GM23248 (cell line): ENCODE data around the gene IRF2BP1. TPM values are rescaled to one million over a fixed set of nuclear protein-coding genes. Genes with fewer than 3 reads are reported as not detected.

Experiments used
- DNase-seq: peaks from one replicate; pipeline ENCODE4 v3.0.0-alpha.2; 2015
- H2AFZ ChIP-seq: fragments of 200-600 bp; sonication (generic); 2 replicates; pipeline ENCODE4 v1.6.1; 2016; ENCODE audit warnings: antibody characterized with exemption
- H3F3A ChIP-seq: fragments of 200-600 bp; sonication (generic); 2 replicates; pipeline ENCODE4 v1.6.1; 2016; ENCODE audit warnings: mild to moderate bottlenecking, antibody characterized with exemption, mixed run types; ENCODE audit not compliant: insufficient read depth
- H3K27ac ChIP-seq: fragments of 200-600 bp; sonication (generic); 2 replicates; pipeline ENCODE4 v1.5.1; 2016; ENCODE audit warnings: mild to moderate bottlenecking
- H3K27me3 ChIP-seq: fragments of 200-600 bp; sonication (generic); replicated peaks from 2 replicates; pipeline ENCODE4 v1.6.1; 2016; ENCODE audit warnings: mild to moderate bottlenecking; ENCODE audit not compliant: insufficient read depth
- H3K36me3 ChIP-seq: fragments of 200-600 bp; sonication (generic); 2 replicates; pipeline ENCODE4 v1.6.1; 2016; ENCODE audit warnings: low read depth, mild to moderate bottlenecking
- H3K4me1 ChIP-seq: fragments of 200-600 bp; sonication (generic); 2 replicates; pipeline ENCODE4 v1.6.1; 2016; ENCODE audit warnings: mild to moderate bottlenecking; ENCODE audit not compliant: insufficient read depth
- H3K4me2 ChIP-seq: fragments of 200-600 bp; sonication (generic); one replicate; pipeline ENCODE4 v1.6.1; 2016; ENCODE audit warnings: mild to moderate bottlenecking; ENCODE audit not compliant: unreplicated experiment
- H3K4me3 ChIP-seq: fragments of 200-600 bp; sonication (generic); 2 replicates; pipeline ENCODE4 v1.5.1; 2016; ENCODE audit warnings: mild to moderate bottlenecking
- H3K79me2 ChIP-seq: fragments of 200-600 bp; sonication (generic); 2 replicates; pipeline ENCODE4 v1.6.1; 2016; ENCODE audit warnings: mild to moderate bottlenecking; ENCODE audit not compliant: insufficient read depth
- H3K9ac ChIP-seq: fragments of 200-600 bp; sonication (generic); 2 replicates; pipeline ENCODE4 v1.6.1; 2016; ENCODE audit warnings: mild to moderate bottlenecking
- H3K9me2 ChIP-seq: fragments of 200-600 bp; sonication (generic); 2 replicates; pipeline ENCODE4 v1.6.1; 2016; ENCODE audit warnings: mixed run types, mild to moderate bottlenecking, moderate library complexity; ENCODE audit not compliant: insufficient read depth
- H3K9me3 ChIP-seq: fragments of 200-600 bp; sonication (generic); one replicate; pipeline ENCODE4 v1.6.1; 2017; ENCODE audit warnings: low read depth
- H4K20me1 ChIP-seq: fragments of 200-600 bp; sonication (generic); 2 replicates; pipeline ENCODE4 v1.6.0; 2016; ENCODE audit not compliant: insufficient read depth
- EZH2 ChIP-seq: fragments of 200-600 bp; sonication (generic); IDR thresholded peaks from 2 replicates; pipeline ENCODE4 v1.6.1; 2018; ENCODE audit warnings: antibody characterized with exemption, mild to moderate bottlenecking; ENCODE audit not compliant: insufficient read depth, poor library complexity, severe bottlenecking
- EZH2phosphoT487 ChIP-seq: fragments of 200-600 bp; sonication (generic); IDR thresholded peaks from 2 replicates; pipeline ENCODE4 v1.6.1; 2018; ENCODE audit warnings: antibody characterized with exemption, moderate library complexity, mild to moderate bottlenecking, low read depth; ENCODE audit not compliant: insufficient read depth
- WGBS, 2 experiments: methylation state at CpG; one replicate each; pipeline ENCODE4 v1.1.6; 2015 to 2017; ENCODE audit warnings: low lambda C conversion rate in 2 of 2, low coverage in 1 of 2; ENCODE audit errors: missing lambda C conversion rate in 2 of 2; 5-methylcytosine and 5-hydroxymethylcytosine counted together
- in situ Hi-C: fragments of 300-500 bp; cut with MboI; formaldehyde crosslinking; loops from 2 replicates; pipeline ENCODE4 v1.15.0; 2020
- polyA plus RNA-seq: library from polyadenylated mRNA; unstranded; fragments of >200 nt; fragmentation: Nextera tagmentation; extraction: Ambion mirVana; gene quantifications from 2 replicates; pipeline ENCODE4 v1.2.1, GENCODE V29; 2016
- total RNA-seq: library from RNA; depleted of rRNA; stranded (reverse); fragments of >200 nt; shearing (Covaris generic); gene quantifications from 2 replicates; pipeline ENCODE4 v1.2.3, GENCODE V29; 2014

Gene IRF2BP1
- total and polyA plus RNA-seq, 2 experiments from 2014 or later: 8.6 to 53.8 TPM

DNA sequence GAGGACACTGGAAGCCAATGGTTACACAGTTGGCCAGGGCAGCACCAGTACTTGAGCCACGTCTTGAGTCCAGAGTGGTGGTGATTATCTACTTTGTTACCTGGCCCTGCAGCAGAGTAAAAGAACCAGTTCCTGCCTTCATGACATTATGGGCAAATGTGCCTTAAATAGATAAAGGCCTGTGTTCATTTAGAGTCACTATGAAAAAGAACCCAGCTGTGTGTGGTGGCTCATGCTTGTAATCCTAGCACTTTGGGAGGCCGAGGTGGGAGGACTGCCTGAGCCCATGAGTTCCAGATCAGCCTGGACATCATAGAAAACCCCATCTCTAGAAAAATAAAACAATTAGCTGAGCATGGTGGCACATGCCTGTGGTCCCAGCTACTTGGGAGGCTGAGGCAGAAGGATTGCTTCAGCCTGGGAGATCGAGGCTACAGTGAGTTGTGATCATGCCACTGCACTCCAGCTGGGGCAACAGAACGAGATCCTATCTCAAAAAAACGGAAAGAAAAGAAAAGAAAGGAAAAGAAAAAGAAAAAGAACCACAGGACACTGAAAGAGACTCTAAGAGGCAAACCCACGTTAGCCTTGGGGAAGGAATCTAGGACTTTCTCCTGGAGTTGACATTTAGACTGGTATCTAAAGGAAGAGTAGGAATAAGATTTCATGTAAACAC is 3.4 kb upstream of the IRF2BP1 start:
- no peak for DNase-seq
- no peak overlapping the region for H3K27ac ChIP-seq
- H3K4me2 ChIP-seq: no peak overlapping the region
- H3K4me3 ChIP-seq: no peak overlapping the region
- H3K9me3 ChIP-seq: no peaks in the 10 kb centered on the region
- H3K79me2 ChIP-seq: peaks cover 13% of the 10 kb centered on the region
- H3K4me1 ChIP-seq: peaks cover 4% of the 10 kb centered on the region; the same call in 1 of the 2 replicates
- TF ChIP-seq EZH2phosphoT487 (no peak), EZH2 (no peak)
- H3K36me3 ChIP-seq: no peaks in the 10 kb centered on the region
- H2AFZ ChIP-seq: no peak overlapping the region
- WGBS, 2 experiments: 56 to 57% methylated on average over 5 to 6 of the region's 6 CpGs
- no peaks in the 10 kb centered on the region for H3K27me3 ChIP-seq
- peaks cover 5% of the 10 kb centered on the region; the same call in 1 of the 2 replicates for H3F3A ChIP-seq
- H4K20me1 ChIP-seq: no peaks in the 10 kb centered on the region
- H3K9ac ChIP-seq: no peak overlapping the region
- in situ Hi-C loops: no loop called here
- H3K9me2 ChIP-seq: no peaks in the 10 kb centered on the region

DNA sequence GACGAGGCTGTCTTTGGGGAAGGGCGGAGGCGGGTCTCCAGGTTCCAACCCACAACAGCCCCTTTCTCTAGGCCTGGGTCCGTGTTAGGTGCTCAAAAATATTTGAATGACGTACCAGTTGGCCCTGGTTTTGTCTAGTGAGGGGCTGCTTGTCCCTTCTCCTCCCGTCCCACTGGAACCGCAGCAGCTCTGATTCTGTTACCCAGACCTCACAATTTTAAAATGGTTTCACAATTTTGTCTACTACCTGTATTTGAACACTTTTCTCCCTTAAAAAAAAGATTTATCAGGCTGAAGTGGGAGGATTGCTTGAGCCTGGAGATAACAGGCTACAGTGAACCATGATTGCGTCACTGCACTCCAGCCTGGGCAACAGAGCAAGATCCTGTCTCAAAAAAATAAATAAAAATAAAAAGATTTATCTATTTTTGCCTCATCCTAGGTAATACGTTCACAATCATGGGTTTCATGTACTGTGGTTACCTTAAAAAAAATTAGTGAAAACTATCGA is 1.3 kb upstream of the IRF2BP1 start:
- Histone ChIP-seq H4K20me1 (no peaks in the 10 kb centered on the region), H3K4me1 (peaks cover 4% of the 10 kb centered on the region), H3K27me3 (no peaks in the 10 kb centered on the region), H3K9ac (peak overlapping the region; percentile 92), H3K9me3 (no peaks in the 10 kb centered on the region), H3K9me2 (no peaks in the 10 kb centered on the region), H3K4me2 (peak overlapping the region; percentile 83), H3K36me3 (no peaks in the 10 kb centered on the region), H3K79me2 (peaks cover 21% of the 10 kb centered on the region), H3K27ac (peak overlapping the region; percentile 79), H3F3A (peaks cover 5% of the 10 kb centered on the region; the same call in 1 of the 2 replicates), H3K4me3 (peak overlapping the region; percentile 89), H2AFZ (peak overlapping the region; percentile 88)
- WGBS, 2 experiments: 42 to 48% methylated on average over 10 of the region's 10 CpGs
- no peak for DNase-seq
- TF ChIP-seq EZH2phosphoT487: no peak
- no peak for TF ChIP-seq EZH2
- in situ Hi-C loops: no loop called here

DNA sequence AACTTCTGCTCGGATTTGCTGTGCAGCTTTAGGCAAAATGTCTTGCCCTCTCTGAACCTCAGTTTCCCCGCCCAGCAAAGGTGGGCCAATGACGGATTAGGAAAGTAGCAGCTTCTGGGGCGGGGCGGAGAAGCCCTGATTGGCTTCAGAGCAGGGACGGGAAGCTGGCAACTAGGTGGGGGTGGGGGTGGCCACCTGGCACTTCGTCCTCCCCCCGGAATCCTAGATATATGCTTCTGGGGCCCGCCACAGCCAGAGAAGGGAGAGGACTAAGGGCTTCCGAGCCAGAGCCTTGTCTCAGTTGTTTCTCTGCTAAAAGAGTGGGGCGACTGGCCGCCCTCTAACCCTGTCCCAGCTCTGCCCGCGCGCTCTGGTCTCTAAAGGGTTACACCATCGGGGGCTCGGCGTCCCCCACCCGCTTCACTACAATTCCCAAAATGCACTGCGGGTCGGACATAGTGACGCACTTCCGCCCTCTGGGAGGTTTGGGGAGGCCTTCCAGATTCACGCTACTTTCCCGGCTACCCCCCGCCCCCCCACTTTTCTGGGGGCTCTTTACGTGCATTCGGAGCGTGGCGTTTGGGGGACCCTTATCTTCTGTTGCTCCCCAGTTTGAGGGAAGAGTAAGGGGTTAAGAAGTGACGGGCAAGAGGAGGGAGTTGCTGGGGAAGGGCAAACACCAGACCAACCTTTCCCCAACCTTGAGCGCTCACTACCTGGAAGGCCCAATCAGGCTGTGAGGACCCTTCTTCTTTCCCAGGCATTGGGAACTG is 672 bp upstream of the IRF2BP1 start:
- whole genome bisulfite sequencing, 2 experiments: 1% methylated on average over 22 to 32 of the region's 32 CpGs
- TF ChIP-seq EZH2: no peak
- no peak for TF ChIP-seq EZH2phosphoT487
- Histone ChIP-seq H4K20me1 (no peaks in the 10 kb centered on the region), H3K4me2 (peak overlapping the region; percentile 83), H3K9me2 (no peaks in the 10 kb centered on the region), H3K27ac (peak overlapping the region; percentile 79), H2AFZ (peak overlapping the region; percentile 88), H3K9ac (peak overlapping the region; percentile 92), H3K4me3 (peak overlapping the region; percentile 89), H3K36me3 (no peaks in the 10 kb centered on the region), H3K27me3 (no peaks in the 10 kb centered on the region), H3K9me3 (no peaks in the 10 kb centered on the region), H3K79me2 (peaks cover 21% of the 10 kb centered on the region), H3K4me1 (peaks cover 4% of the 10 kb centered on the region), H3F3A (peaks cover 5% of the 10 kb centered on the region)
- DNase-seq: peak; percentile 98
- in situ Hi-C loops: no loop called here

DNA sequence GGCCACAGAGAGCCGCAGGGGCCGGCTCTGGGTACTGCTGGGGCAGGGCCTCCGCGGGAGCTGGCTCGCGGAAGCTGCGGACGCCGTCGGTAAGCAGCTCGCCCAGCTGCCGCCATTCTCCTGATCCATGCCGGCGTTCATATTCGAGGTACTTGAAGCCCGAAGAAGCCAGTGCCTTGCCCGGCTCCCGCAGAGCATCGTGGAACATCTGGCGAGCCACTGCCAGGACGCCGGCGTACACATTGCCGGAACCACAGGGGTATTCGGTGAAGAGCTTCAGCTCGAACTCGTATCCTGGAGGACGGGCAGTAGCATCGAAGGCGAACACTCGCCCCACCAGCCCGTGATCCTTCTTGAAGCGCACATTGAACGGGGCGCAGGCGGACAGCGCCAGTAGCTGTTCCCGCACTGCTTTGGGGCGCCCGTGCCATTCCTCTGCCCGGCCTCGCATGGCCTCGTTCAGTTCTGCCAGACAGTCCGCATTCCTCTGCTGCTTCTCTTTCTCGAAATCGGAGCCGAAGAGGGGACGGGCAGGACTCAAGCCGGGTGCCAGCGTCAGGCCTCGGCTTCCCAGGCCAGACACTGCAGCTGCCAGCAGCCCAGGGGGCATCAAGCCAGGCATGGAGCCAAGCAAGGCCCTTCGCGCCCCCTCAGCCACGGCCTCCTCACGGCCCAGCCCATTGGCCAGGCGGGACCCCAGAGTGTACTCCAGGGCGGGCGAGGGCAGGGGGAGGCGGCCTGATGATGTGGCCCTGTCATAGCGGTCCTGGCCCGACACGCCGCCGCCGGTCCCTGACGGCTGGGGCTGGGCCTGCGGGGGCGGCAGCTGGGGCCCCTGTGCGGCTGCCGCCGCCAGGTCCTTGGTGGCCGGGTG is 1.0 kb downstream of the IRF2BP1 start:
- Histone ChIP-seq H4K20me1 (no peaks in the 10 kb centered on the region), H3K36me3 (no peaks in the 10 kb centered on the region), H3K9ac (peak overlapping the region; percentile 92), H3K9me3 (no peaks in the 10 kb centered on the region), H3K9me2 (no peaks in the 10 kb centered on the region), H3K27me3 (no peaks in the 10 kb centered on the region), H3K4me1 (peaks cover 4% of the 10 kb centered on the region), H3K4me3 (peak overlapping the region; percentile 89), H2AFZ (peak overlapping the region; percentile 88; the same call in 1 of the 2 replicates), H3K27ac (peak overlapping the region; percentile 79), H3K4me2 (peak overlapping the region; percentile 83), H3F3A (peaks cover 5% of the 10 kb centered on the region), H3K79me2 (peaks cover 21% of the 10 kb centered on the region)
- DNase-seq: peak; percentile 60
- 52 to 65% methylated on average over 45 to 55 of the region's 72 CpGs for WGBS, 2 experiments
- TF ChIP-seq EZH2phosphoT487 (no peak), EZH2 (no peak)
- in situ Hi-C loops: no loop called here
